ENCODE measurements around the gene ANKRD29.
A peak's percentile ranks its signal among the peaks of the same experiment; 100 is the strongest.
"Not testable (repeated sequence)": the region's sequence is repeated elsewhere in the genome, so short reads cannot be mapped to it uniquely, and the experiment has no call there.

ANKRD29 gene

GRCh38 chr18:23585007-23585871, 77.5 kb downstream of the ANKRD29 start:
- H3K4me3 ChIP-seq (ENCODE audit: low read depth, low read length), result peak overlapping the region; percentile 73

DNA sequence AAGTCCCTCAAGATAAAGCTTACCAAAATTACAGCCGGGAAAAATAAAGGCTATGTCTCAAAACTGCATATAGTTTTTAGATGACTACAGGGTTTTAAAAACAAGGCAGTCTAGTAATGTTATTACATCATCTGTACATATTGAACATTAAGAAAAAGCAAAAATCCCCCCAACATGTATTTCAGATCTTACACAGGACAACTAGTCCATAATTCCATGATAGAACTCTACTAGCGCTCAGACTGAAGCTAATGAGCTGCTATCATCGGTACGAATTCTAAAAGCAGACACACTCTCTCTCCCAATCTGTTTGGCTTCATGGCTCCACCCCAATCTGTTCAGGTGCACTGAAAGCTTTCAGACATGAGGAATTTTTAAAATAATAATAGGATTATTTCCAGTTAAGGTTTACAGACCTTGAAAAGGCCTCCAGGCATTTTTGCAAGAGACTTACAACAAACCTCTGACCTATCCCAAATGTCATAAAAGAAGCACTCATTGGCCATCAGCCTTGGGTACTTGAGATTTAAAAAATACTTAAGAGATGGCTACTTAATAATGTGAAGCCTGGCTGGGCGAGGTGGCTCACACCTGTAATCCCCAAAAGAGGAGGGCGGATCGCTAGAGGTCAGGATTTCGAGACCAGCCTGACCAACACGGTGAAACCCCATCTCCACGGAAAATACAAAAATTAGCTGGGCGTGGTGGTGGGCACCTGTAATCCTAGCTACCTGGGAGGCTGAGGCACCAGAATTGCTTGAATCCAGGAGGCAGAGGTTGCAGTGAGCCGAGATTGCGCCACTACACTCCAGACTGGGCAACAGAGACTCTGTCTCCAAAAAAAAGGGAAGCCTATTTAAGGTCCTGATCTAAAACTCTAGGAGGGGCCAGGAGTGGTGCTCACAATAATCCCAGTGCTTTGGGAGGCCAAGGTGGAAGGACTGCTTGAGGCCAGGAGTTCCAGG, 78.4 kb downstream of the ANKRD29 start:
- H3K4me3 ChIP-seq (ENCODE audit: low read depth, low read length), result no peak overlapping the region

DNA sequence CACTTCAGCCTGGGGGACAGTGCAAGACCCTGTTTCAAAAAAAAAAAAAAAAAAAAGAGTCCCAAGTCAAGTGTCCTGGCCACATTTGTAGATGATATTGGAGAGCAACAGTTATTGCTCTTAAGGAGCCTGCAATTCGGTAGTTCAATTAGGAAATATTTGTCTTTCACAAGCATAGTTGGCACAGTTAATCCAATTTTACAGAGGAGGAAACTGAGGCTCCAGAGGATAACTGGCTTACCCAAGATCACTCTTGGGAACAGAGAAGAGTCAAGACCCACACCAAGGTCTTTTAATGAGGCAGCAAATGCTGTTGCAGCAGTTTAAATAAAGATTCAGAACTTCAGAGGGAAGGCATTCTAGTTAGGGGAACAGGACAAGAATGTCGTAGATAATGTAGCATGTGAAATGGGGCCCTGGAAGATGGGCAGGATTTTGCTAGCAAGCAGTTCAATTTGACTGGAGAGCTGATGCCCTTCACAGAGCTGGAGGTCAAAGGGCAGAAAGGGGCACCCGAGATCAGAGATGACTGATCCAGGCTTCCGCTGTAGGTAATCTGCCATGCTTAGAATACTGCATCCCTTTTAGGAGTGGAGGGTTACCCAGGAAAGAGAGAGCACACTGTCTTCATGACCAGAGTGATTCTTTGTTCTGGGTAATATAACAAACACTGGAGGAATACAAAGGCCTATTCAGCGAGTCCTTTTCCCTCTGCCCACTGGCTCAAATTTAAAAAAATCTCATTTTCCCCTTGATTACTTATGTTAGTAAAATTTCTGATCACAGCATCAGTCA, 79.4 kb downstream of the ANKRD29 start:
- H3K4me3 ChIP-seq (ENCODE audit: low read depth, low read length), result no peak overlapping the region

GRCh38 chr18:23580677-23581367, 81.9 kb downstream of the ANKRD29 start:
- H3K4me3 ChIP-seq (ENCODE audit: low read depth, low read length), result no peak overlapping the region

DNA sequence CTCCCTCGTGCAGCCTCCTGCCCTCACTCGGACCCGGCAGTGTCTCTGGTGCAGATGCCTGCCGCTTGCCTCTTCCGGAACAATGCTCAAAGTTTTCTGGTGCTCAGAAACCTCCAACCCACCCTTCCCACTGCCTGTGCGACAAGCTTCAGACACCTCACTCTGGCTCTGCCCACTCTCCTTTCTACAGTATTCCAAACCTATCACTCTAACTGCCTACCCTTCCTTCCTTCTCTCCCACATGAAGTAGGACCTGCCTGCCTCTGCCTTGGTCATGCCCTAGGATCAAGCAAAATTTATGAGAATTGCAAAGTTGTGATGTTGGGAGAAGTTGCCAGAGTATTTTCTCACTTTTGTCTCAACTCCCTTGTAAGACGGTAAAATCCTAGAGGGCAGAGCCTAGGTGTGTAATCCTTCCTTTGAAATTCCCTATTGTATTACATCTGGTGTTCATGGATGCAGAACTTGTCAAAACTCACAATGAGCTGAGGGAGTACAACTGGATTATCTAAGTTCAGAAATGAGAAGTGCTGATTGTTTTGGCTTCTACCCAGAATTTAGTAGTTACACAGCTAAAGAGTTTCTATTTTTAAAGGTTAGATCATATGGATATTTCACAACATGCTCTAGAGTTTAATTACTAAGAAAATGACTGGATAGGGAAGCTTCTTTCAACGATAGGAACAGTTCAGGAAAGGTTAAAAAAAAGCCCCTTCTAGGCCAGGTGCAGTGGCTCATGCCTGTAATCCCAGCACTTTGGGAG, 83.6 kb downstream of the ANKRD29 start:
- no peak overlapping the region for H3K4me3 ChIP-seq (ENCODE audit: low read depth, low read length)

DNA sequence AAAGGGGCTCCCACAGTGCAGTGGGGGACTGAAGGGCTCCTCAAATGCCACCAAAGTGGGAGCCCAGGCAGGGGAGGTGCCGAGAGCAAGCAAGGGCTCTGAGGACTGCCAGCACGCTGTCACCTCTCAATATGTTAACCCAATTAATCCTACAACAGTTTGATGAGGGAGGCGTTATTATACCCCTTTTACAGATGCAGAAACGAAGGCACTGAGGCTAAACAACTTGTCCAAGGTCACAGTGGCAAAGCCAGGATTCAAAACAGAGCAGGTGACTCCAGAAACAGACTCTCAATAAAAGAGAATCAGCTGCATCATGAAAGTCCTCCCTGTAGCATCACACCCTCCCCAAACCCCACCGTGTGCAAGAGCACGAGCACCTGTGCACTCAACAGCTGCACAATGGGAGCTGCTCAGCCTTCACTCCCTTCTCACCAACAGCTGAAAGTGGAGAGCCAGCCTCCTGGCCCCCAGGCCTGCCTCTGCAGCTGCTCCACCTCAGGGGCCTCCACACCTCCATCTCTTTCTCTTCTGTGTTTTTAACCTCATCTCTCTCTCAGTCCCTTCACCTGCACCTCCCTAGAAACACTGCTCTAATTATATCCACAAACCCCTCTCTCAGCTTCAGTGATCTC, 84.5 kb downstream of the ANKRD29 start:
- H3K4me3 ChIP-seq (ENCODE audit: low read depth, low read length), result no peak overlapping the region

DNA sequence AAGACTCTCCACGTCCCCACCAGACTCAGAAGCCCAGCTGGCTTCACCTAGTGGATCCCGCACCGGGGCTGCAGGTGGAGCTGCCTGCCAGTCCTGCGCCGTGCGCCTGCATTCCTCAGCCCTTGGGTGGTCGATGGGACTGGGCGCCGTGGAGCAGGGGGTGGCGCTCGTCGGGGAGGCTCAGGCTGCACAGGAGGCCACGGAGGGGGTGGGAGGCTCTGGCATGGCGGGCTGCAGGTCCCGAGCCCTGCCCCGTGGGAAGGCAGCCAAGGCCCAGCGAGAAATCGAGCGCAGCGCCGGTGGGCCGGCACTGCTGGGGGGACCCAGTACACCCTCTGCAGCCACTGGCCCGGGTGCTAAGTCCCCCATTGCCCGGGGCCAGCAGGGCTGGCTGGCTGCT, 85.2 kb downstream of the ANKRD29 start:
- not testable (repeated sequence) for H3K4me3 ChIP-seq (ENCODE audit: low read depth, low read length)

DNA sequence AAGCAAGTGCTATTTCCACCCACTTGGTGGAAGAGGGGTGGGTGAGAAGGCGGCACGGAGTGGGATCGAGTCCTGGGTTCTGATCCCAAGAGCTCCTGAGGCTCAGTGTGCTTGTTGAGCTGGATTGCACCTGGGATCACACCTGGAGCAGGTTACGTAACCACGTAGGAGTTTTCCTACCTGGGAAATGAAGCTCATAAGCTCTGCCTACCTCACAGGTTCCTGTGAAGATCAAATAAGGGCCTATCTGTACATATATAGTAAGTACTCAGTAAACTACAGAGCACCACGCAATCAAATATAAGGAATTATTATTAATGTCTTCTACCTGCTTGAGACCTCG, 87.4 kb downstream of the ANKRD29 start:
- H3K4me3 ChIP-seq (ENCODE audit: low read depth, low read length), result no peak overlapping the region

DNA sequence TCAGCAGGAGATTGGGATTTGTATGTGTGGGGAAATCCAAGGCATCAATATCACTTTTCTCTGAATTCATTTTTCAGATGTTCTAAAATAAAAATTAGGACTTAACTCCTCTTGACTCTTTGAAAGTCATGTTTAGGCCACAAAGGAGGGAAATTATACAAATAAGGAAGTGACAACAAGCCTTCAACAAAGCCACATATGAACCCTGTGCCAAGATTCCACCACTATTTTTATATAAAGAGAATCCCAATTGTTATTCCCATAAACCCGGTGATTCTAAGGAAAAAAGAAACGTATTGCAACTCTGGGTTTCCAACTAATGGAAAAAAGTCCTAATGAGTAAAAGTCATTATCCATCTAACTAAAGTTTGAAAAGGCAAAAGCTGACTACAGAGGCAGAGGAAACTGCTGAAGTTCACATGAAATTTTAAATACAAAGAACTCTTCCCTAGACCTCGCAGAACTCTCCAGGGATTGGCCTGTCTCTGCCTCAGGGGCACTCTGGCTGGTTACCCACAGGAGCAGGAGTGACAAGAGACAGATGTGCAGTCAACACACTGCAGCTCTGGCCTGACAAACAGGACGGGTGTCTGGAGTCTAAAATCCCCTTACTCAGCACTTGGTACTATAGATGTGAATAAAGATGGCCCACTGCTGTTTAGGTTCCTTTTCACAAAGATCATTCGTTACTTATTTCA, 88.0 kb downstream of the ANKRD29 start:
- no peak overlapping the region for H3K4me3 ChIP-seq (ENCODE audit: low read depth, low read length)

GRCh38 chr18:23573626-23574431, 88.9 kb downstream of the ANKRD29 start:
- no peak overlapping the region for H3K4me3 ChIP-seq (ENCODE audit: low read depth, low read length)

GRCh38 chr18:23573020-23573419, 89.7 kb downstream of the ANKRD29 start:
- H3K4me3 ChIP-seq (ENCODE audit: low read depth, low read length), result no peak overlapping the region

DNA sequence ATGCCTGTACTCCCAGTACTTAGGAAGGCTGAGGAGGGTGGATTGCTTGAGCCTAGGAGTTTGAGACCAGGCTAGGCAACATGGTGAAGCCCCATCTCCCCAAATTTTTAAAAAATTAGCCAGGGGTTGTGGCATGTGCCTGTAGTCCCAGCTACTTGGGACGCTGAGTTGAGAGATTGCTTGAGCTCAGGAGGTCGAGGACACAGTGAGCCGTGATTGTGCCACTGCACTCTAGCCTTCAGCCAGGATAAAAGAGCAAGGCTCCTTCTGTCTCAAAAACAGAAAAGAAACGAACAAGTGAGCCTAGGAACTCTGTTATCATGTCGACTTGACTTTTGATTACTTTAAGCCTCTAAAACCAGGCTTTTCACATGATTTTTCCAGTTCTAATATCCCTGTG, 90.1 kb downstream of the ANKRD29 start:
- no peak overlapping the region for H3K4me3 ChIP-seq (ENCODE audit: low read depth, low read length)

- H3K4me3 ChIP-seq (ENCODE audit: low read depth, low read length), result no peak overlapping the region
Measured at GRCh38 chr18:23572012-23572411, 90.7 kb downstream of the ANKRD29 start.

- no peak overlapping the region for H3K4me3 ChIP-seq (ENCODE audit: low read depth, low read length)
Measured at GRCh38 chr18:23570912-23571504, 91.7 kb downstream of the ANKRD29 start.

DNA sequence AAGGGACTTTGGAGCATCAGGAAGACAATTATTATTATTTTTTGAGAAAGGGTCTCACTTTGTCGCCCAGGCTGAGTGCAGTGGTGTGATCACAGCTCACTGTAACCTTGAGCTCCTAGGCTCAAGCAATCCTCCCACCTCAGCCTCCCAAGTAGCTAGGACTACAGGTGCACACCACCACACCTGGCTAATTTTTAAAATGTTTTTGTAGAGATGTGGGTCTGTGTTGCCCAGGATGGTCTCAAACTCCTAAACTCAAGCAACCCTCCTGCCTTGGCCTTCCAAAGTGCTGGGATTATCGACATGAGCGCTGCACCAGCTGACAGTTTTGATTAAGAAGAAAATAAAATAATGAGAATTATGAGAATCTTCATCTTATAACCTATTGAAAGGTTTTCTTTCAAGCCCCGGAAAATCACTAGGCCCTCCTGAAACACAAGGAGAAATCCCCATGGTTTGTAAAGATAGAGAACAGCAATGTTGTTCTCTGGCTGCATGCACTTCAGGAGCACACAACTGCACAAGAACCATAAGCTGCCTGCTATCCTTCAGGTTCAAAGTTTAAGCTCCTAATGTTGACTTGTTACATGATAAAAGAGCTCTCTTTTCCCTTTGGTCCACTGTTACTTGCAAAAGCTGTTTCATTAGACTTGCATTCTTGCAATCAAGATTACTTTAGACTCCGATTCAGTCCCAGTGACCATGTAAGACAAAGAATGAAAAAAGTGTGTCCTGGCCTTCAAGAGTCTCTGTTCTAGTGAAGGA, 93.2 kb downstream of the ANKRD29 start:
- H3K4me3 ChIP-seq (ENCODE audit: low read depth, low read length), result no peak overlapping the region

- H3K4me3 ChIP-seq (ENCODE audit: low read depth, low read length), result no peak overlapping the region
Measured at GRCh38 chr18:23568281-23569138, 94.2 kb downstream of the ANKRD29 start.
